Measurements from ENCODE around the gene RTF2.

DNA sequence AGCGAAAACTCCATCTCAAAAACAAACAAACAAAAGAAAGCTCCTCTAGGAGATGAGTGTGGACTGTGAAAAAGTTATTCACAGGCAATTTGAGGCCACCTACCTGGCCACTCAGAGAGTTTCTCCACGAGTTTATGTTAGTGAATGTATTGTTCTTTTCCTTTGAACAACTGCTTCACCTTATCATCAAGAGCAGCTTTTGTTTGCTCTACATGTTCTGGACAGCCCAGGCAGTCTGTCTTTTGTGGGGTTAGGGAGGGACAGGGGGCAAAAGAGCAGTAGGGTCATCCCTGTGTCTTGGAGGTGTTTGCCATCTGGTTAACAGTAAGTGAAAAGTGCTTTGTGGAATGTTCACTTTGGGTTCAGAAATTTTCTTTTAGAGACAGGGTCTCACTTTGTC is 48.4 kb upstream of the RTF2 start:
- TF ChIP-seq, protein P1, sequence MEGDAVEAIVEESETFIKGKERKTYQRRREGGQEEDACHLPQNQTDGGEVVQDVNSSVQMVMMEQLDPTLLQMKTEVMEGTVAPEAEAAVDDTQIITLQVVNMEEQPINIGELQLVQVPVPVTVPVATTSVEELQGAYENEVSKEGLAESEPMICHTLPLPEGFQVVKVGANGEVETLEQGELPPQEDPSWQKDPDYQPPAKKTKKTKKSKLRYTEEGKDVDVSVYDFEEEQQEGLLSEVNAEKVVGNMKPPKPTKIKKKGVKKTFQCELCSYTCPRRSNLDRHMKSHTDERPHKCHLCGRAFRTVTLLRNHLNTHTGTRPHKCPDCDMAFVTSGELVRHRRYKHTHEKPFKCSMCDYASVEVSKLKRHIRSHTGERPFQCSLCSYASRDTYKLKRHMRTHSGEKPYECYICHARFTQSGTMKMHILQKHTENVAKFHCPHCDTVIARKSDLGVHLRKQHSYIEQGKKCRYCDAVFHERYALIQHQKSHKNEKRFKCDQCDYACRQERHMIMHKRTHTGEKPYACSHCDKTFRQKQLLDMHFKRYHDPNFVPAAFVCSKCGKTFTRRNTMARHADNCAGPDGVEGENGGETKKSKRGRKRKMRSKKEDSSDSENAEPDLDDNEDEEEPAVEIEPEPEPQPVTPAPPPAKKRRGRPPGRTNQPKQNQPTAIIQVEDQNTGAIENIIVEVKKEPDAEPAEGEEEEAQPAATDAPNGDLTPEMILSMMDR (IDR thresholded peaks at IDR 0.05 in 8 of 11, conservative IDR thresholded peaks at IDR 0.05 in 3 of 11), result no peak
- no peak for TF ChIP-seq POLR2A (IDR thresholded peaks at IDR 0.05)
- TF ChIP-seq POLR2AphosphoS5 (IDR thresholded peaks at IDR 0.05), result no peak

Data from spleen (tissue), 7 donors.